ENCODE data around the gene FUT4.

Gene FUT4

DNA sequence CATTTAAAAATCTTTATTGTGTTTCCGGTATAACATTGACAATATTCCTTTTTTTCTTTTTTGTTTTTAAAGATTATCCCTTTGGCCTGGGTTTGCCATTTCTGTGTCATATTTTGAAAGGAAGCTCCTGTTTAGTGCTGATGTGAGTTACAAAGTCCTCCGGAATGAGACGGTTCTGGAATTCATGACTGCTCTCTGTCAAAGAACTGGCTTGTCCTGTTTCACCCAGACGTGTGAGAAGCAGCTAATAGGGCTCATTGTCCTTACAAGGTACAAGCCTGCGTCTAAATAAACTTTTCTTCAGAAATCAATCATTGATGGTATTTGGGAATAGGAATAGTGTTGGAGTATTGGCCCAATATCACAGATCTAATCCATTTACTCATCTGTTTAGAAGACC is 43.3 kb downstream of the FUT4 start:
- H3K4me3 ChIP-seq (ENCODE audit: low read depth, low read length): no peak overlapping the region
- no peak for DNase-seq (ENCODE audit: low read depth)
- TF ChIP-seq, protein P1, sequence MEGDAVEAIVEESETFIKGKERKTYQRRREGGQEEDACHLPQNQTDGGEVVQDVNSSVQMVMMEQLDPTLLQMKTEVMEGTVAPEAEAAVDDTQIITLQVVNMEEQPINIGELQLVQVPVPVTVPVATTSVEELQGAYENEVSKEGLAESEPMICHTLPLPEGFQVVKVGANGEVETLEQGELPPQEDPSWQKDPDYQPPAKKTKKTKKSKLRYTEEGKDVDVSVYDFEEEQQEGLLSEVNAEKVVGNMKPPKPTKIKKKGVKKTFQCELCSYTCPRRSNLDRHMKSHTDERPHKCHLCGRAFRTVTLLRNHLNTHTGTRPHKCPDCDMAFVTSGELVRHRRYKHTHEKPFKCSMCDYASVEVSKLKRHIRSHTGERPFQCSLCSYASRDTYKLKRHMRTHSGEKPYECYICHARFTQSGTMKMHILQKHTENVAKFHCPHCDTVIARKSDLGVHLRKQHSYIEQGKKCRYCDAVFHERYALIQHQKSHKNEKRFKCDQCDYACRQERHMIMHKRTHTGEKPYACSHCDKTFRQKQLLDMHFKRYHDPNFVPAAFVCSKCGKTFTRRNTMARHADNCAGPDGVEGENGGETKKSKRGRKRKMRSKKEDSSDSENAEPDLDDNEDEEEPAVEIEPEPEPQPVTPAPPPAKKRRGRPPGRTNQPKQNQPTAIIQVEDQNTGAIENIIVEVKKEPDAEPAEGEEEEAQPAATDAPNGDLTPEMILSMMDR (conservative IDR thresholded peaks at IDR 0.05; ENCODE audit: low read depth, low read length): no peak

DNA sequence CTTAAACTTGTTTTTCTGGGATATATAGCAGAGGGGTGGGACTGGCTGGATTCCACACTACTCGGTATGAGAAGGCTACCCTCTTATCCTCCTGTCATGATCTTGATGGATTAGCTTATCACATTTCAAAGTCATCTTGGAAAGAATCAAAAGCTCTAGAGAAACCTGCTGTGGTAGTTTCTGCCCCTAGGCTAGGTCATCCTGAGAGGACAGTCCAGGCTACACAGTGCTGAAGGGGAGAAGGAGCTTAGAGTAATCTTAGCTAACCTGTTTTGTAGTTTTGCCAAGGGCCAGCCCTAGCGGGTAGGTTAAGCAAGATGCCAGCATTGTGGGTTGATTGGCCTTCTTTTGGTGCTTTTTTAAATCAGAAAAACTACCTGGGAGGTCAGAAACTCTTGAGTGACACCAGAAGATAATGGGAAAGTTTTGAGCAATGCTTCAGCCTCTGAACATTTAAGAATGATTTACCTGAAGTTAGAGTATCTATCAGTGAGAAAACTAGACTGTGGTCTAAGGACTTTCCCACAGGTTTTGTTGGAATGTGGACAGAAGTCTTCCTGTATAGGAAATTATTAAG is 44.7 kb downstream of the FUT4 start:
- TF ChIP-seq, protein P1 (conservative IDR thresholded peaks at IDR 0.05; ENCODE audit: low read depth, low read length): no peak
- no peak for DNase-seq (ENCODE audit: low read depth)
- no peak overlapping the region for H3K4me3 ChIP-seq (ENCODE audit: low read depth, low read length)

DNA sequence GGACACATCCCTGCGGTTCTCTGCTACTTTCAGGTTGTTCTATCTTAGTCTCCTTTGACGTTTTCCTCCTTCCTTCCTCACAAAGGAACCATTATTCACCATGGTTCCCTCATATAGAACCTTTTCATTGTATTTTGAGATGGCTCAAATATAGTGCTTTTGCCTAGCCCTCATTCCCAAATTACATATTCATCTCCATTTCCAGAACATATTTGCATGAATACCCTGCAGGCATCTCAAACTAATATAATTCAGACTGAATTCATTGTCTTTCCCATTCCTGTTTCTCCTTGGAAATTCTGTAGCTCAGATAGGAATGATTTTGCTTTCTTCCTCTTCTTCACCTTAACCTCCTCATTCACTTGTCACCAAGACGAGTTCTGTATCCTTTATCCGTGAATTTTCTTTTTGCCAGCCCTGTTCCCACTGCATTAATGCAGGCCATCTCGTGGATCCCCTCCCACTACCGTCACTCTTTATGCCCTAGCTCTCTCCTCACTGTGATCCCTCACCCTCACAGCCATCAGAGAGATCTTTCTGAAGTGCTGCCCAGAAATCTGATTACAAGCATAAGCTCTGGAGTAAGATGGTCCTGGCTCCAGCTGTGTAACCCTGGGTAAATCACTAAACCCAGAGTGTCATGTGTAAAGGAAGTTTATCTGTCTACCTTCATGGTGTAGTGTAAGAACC is 46.8 kb downstream of the FUT4 start:
- H3K4me3 ChIP-seq (ENCODE audit: low read depth, low read length): no peak overlapping the region
- DNase-seq (ENCODE audit: low read depth): no peak
- TF ChIP-seq, protein P1 (conservative IDR thresholded peaks at IDR 0.05; ENCODE audit: low read depth, low read length): no peak

DNA sequence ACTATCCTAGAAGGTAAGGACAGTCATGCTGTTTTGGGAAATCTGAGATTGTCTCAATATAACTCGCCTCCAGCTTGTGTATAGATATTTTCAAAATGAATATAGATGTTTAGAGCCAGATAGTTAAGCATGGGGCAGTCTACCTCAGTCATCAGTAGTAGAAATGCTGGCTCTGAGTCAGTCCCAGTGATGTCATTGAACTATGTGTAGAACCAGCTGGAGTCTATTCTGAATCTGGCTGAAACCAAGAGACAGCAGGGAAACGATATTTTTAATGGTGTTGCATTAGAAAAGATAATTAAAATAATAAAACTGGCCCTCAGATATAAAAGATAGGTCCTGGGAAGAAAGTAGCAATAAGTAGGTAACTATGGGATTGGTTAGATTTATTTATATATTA is 49.3 kb downstream of the FUT4 start:
- TF ChIP-seq, protein P1 (conservative IDR thresholded peaks at IDR 0.05; ENCODE audit: low read depth, low read length): no peak
- DNase-seq (ENCODE audit: low read depth): peak; percentile 28
- no peak overlapping the region for H3K4me3 ChIP-seq (ENCODE audit: low read depth, low read length)

DNA sequence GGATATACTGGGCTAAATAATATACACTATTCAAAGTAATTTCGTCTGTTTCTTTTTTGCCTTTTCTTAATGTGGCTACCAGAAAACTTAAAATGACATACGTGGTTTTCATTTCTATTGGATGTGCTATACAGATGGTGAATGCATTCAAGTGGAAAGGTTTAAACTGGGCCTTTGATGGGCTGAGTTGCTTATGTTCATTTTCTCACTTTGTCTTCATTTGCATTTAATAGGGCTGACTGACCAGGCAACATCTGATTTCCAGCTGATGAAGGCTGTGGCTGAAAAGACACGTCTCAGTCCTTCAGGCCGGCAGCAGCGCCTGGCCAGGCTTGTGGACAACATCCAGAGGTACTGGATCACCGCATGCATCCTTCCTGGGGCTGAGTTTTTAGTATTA is 51.4 kb downstream of the FUT4 start:
- DNase-seq (ENCODE audit: low read depth): no peak
- TF ChIP-seq, protein P1 (conservative IDR thresholded peaks at IDR 0.05; ENCODE audit: low read depth, low read length): no peak

DNA sequence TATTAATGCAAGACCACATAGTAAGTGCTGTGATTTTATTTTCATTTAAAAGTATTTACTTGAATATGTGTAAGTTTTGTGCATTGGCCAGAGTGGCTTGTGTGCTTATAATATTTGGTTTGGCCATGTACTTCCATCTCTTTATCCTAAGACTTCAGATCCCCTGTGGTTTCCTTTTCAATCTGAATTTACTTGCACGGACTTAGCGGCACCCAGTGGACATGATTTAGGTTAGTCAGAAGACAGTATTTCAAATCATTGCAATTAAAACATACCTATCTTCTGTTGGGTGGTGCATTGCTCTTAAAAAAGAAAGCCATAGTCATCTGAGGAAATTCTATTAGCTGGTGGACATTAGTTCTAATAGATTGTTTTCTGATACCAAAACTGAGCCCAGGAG is 54.2 kb downstream of the FUT4 start:
- H3K4me3 ChIP-seq (ENCODE audit: low read depth, low read length): no peak overlapping the region
- DNase-seq (ENCODE audit: low read depth): peak; percentile 83
- TF ChIP-seq, protein P1 (conservative IDR thresholded peaks at IDR 0.05; ENCODE audit: low read depth, low read length): peak; percentile 62

More for the DNA sequence above, 51.4 kb downstream of the FUT4 start:
- no peak overlapping the region for H3K4me3 ChIP-seq (ENCODE audit: low read depth, low read length)

All from choroid plexus epithelial cell (primary cell).